CD14-positive monocyte (primary cell): ENCODE measurements around the gene PRKCA. TPM values are rescaled to one million over a fixed set of nuclear protein-coding genes. Genes with fewer than 3 reads are reported as not detected.

Experiments used
- DNase-seq, 3 donors: peaks; one replicate each; pipeline ENCODE4 v3.0.0-alpha.2; 2011 to 2022
- H2AFZ ChIP-seq: 2 replicates; pipeline ENCODE4 v1.6.0; 2012; ENCODE audit warnings: mild to moderate bottlenecking, low read depth, low read length, inconsistent platforms; ENCODE audit not compliant: insufficient read depth, poor library complexity, severe bottlenecking
- H3K27ac ChIP-seq, 2 donors: 1 replicate in 1 of 2; 2 replicates in 1 of 2; pipeline ENCODE4 v1.5.1; 2012 to 2013; ENCODE audit warnings: low read length in 2 of 2, control low read depth in 1 of 2, inconsistent platforms in 1 of 2, low read depth in 1 of 2, mild to moderate bottlenecking in 1 of 2
- H3K27me3 ChIP-seq, 2 donors: one replicate each; pipeline versions ENCODE4 v1.6.0 to v1.6.1; 2011 to 2013; ENCODE audit warnings: low read length in 2 of 2; ENCODE audit not compliant: control insufficient read depth in 2 of 2, insufficient read depth in 2 of 2
- H3K36me3 ChIP-seq, 2 donors: replicated peaks in 1 of 2; 1 replicate in 1 of 2; 2 replicates in 1 of 2; pipeline versions ENCODE4 v1.5.1 to v1.6.1; 2012 to 2013; ENCODE audit warnings: low read length in 2 of 2, control low read depth in 1 of 2, inconsistent platforms in 1 of 2, mild to moderate bottlenecking in 1 of 2; ENCODE audit not compliant: insufficient read depth in 2 of 2, control insufficient read depth in 1 of 2
- H3K4me1 ChIP-seq, 2 donors: 1 replicate in 1 of 2; 2 replicates in 1 of 2; pipeline versions ENCODE4 v1.5.1 to v1.6.1; 2012 to 2013; ENCODE audit warnings: low read length in 2 of 2, control low read depth in 1 of 2, inconsistent platforms in 1 of 2, mild to moderate bottlenecking in 1 of 2, moderate library complexity in 1 of 2; ENCODE audit not compliant: insufficient read depth in 2 of 2, control insufficient read depth in 1 of 2
- H3K4me2 ChIP-seq: replicated peaks from 2 replicates; pipeline ENCODE3; 2012; ENCODE audit warnings: low read length, moderate library complexity, mild to moderate bottlenecking; ENCODE audit not compliant: poor library complexity, severe bottlenecking; ENCODE audit errors: extremely low read depth
- H3K4me3 ChIP-seq, 3 experiments: fragments of 200-600 bp in 1 of 3; sonication (generic) in 1 of 3; replicated peaks in 1 of 3; 1 replicate in 2 of 3; 2 replicates in 1 of 3; pipeline ENCODE4 v1.5.1; 2011 to 2013; ENCODE audit warnings: low read length in 3 of 3, mild to moderate bottlenecking in 3 of 3, control low read depth in 2 of 3, low read depth in 2 of 3, inconsistent platforms in 1 of 3, moderate library complexity in 1 of 3
- H3K79me2 ChIP-seq: 2 replicates; pipeline ENCODE4 v1.6.0; 2012; ENCODE audit warnings: mild to moderate bottlenecking, control low read depth, inconsistent platforms, low read length, moderate library complexity; ENCODE audit not compliant: insufficient read depth
- H3K9ac ChIP-seq: 2 replicates; pipeline ENCODE4 v1.6.0; 2017; ENCODE audit warnings: low read length, mild to moderate bottlenecking; ENCODE audit not compliant: insufficient read depth, poor library complexity, severe bottlenecking
- H3K9me3 ChIP-seq, 2 donors: replicated peaks in 1 of 2; 1 replicate in 1 of 2; 2 replicates in 1 of 2; pipeline versions ENCODE4 v1.5.1 to v1.6.1; 2012 to 2013; ENCODE audit warnings: low read length in 2 of 2, control low read depth in 1 of 2; ENCODE audit not compliant: control insufficient read depth in 1 of 2, insufficient read depth in 1 of 2
- H4K20me1 ChIP-seq: 2 replicates; pipeline ENCODE4 v1.6.0; 2012; ENCODE audit warnings: mild to moderate bottlenecking, low read length, control low read depth, moderate library complexity; ENCODE audit not compliant: insufficient read depth
- H3K27ac Mint-ChIP-seq, 7 donors: one replicate each; pipeline ENCODE4 v1.8.0; 2020; ENCODE audit warnings: mild to moderate bottlenecking in 7 of 7, mixed read lengths in 7 of 7, moderate library complexity in 6 of 7, inconsistent platforms in 2 of 7
- H3K27me3 Mint-ChIP-seq, 3 donors: one replicate each; pipeline ENCODE4 v1.8.0; 2021 to 2022; ENCODE audit warnings: low read depth in 3 of 3, mild to moderate bottlenecking in 3 of 3, mixed read lengths in 3 of 3, moderate library complexity in 3 of 3, inconsistent platforms in 1 of 3
- H3K36me3 Mint-ChIP-seq, 2 donors: one replicate each; pipeline ENCODE4 v1.8.0; 2020; ENCODE audit warnings: mixed read lengths in 2 of 2, inconsistent platforms in 1 of 2, mild to moderate bottlenecking in 1 of 2
- H3K4me1 Mint-ChIP-seq: one replicate; pipeline ENCODE4 v1.8.0; 2020; ENCODE audit warnings: mild to moderate bottlenecking, mixed read lengths
- H3K4me3 Mint-ChIP-seq, 2 donors: one replicate each; pipeline ENCODE4 v1.8.0; 2020; ENCODE audit warnings: mild to moderate bottlenecking in 2 of 2, mixed read lengths in 2 of 2, moderate library complexity in 1 of 2
- H3K9me3 Mint-ChIP-seq, 7 donors: one replicate each; pipeline ENCODE4 v1.8.0; 2020 to 2022; ENCODE audit warnings: mixed read lengths in 7 of 7, mild to moderate bottlenecking in 6 of 7, moderate library complexity in 6 of 7, inconsistent platforms in 2 of 7
- CTCF ChIP-seq: fragments of 200-600 bp; IDR thresholded peaks from one replicate; pipeline ENCODE4 v1.8.0; 2022; ENCODE audit warnings: antibody characterized with exemption, mild to moderate bottlenecking
- WGBS: methylation state at CpG from one replicate; pipeline ENCODE4 v1.1.5; 2013; ENCODE audit warnings: missing lambda C conversion rate; ENCODE audit not compliant: insufficient coverage; 5-methylcytosine and 5-hydroxymethylcytosine counted together
- intact Hi-C, 2 donors: fragments of 100-400 bp; cut with micrococcal nuclease; formaldehyde crosslinking; loops; one replicate each; pipeline versions ENCODE4 v1.15.0 to v1.15.1; 2023
- polyA plus RNA-seq, 3 donors: library from polyadenylated mRNA; depleted of rRNA in 1 of 3; unstranded in 2 of 3; stranded (reverse) in 1 of 3; fragments of 300-500 nt in 2 of 3; fragments of >200 nt in 1 of 3; fragmentation: Illumina TruSeq in 2 of 3; gene quantifications; 1 replicate in 2 of 3; 2 replicates in 1 of 3; pipeline ENCODE4 v1.2.3, GENCODE V29; 2012 to 2021

PRKCA gene
- polyA plus RNA-seq, 3 donors, result 0.22 to 7.1 (median 0.30) TPM

GRCh38 chr17:66843627-66844026, 541.2 kb downstream of the PRKCA start:
- no peaks in the 10 kb centered on the region for H3K36me3 Mint-ChIP-seq
- Histone ChIP-seq H3K4me2 (no peak overlapping the region), H4K20me1 (no peaks in the 10 kb centered on the region), H3K36me3 (no peaks in the 10 kb centered on the region), H3K27ac (no peak overlapping the region), H2AFZ (no peak overlapping the region), H3K27me3 (no peaks in the 10 kb centered on the region), H3K9ac (no peak overlapping the region), H3K79me2 (no peaks in the 10 kb centered on the region), H3K9me3 (peaks cover 0 to 7% of the 10 kb centered on the region in 2 donors), H3K4me1 (no peaks in the 10 kb centered on the region), H3K4me3 (no peak overlapping the region)
- WGBS, result 100% methylated on average over 2 of the region's 4 CpGs
- H3K27me3 Mint-ChIP-seq, result peaks cover 0 to 16% (median 13%) of the 10 kb centered on the region in 3 donors
- intact Hi-C loops, result no loop called here
- H3K27ac Mint-ChIP-seq, result no peak overlapping the region
- no peaks in the 10 kb centered on the region for H3K4me1 Mint-ChIP-seq
- H3K4me3 Mint-ChIP-seq, result no peak overlapping the region
- H3K9me3 Mint-ChIP-seq, result peaks cover 0 to 14% (median 8%) of the 10 kb centered on the region in 7 donors
- no peak for DNase-seq
- TF ChIP-seq CTCF, result no peak

- no peaks in the 10 kb centered on the region for H3K79me2 ChIP-seq
- H3K4me1 Mint-ChIP-seq, result no peaks in the 10 kb centered on the region
- no peak overlapping the region for H3K9ac ChIP-seq
- DNase-seq, result no peak
- no peaks in the 10 kb centered on the region for H3K36me3 ChIP-seq
- no peak overlapping the region for H3K4me3 ChIP-seq
- H3K27ac ChIP-seq, result no peak overlapping the region
- no peak overlapping the region for H3K4me2 ChIP-seq
- 57% methylated on average over 2 of the region's 3 CpGs for WGBS
- no peaks in the 10 kb centered on the region for H4K20me1 ChIP-seq
- no peak overlapping the region for H3K27ac Mint-ChIP-seq
- no peaks in the 10 kb centered on the region for H3K4me1 ChIP-seq
- H3K27me3 ChIP-seq, result no peaks in the 10 kb centered on the region
- no peak overlapping the region for H3K4me3 Mint-ChIP-seq
- TF ChIP-seq CTCF, result no peak
- no peaks in the 10 kb centered on the region for H3K36me3 Mint-ChIP-seq
- intact Hi-C loops, result no loop called here
- peaks cover 0 to 17% (median 8%) of the 10 kb centered on the region in 7 donors for H3K9me3 Mint-ChIP-seq
- peaks cover 3 to 16% (median 9%) of the 10 kb centered on the region in 3 donors for H3K27me3 Mint-ChIP-seq
- peaks cover 0 to 7% of the 10 kb centered on the region in 2 donors for H3K9me3 ChIP-seq
- H2AFZ ChIP-seq, result no peak overlapping the region
These were observed 545.3 kb downstream of the PRKCA start for GRCh38 chr17:66847704-66848103.
